Thyroid gland (tissue), 4 donors: ENCODE measurements around the gene DNAJC13. TPM values are rescaled to one million over a fixed set of nuclear protein-coding genes. Genes with fewer than 3 reads are reported as not detected.

Experiments
- DNase-seq, 2 donors: peaks; one replicate each; pipeline ENCODE4 v3.0.0-alpha.2; 2019
- H3K27ac ChIP-seq, 3 donors: fragments of 200-600 bp; sonication (generic); 1 replicate in 2 of 3; 2 replicates in 1 of 3; pipeline ENCODE4 v1.5.1; 2016 to 2019; ENCODE audit warnings: mild to moderate bottlenecking in 1 of 3, moderate library complexity in 1 of 3
- H3K27me3 ChIP-seq: fragments of 200-600 bp; sonication (generic); one replicate; pipeline ENCODE4 v1.5.1; 2019
- H3K36me3 ChIP-seq, 2 donors: fragments of 200-600 bp; sonication (generic); one replicate each; pipeline ENCODE4 v1.5.1; 2016 to 2019
- H3K4me1 ChIP-seq, 2 donors: fragments of 200-600 bp; sonication (generic); one replicate each; pipeline ENCODE4 v1.5.1; 2017 to 2019
- H3K4me3 ChIP-seq, 3 donors: fragments of 200-600 bp; sonication (generic); replicated peaks in 1 of 3; 1 replicate in 2 of 3; 2 replicates in 1 of 3; pipeline ENCODE4 v1.5.1; 2016; ENCODE audit warnings: mild to moderate bottlenecking in 1 of 3
- H3K9me3 ChIP-seq: fragments of 200-600 bp; sonication (generic); one replicate; pipeline ENCODE4 v1.5.1; 2017
- POLR2A ChIP-seq, 2 donors: fragments of 450-650 bp; IDR thresholded peaks; one replicate each; pipeline ENCODE4 v1.6.1; 2017; ENCODE audit warnings: antibody characterized with exemption in 2 of 2, mild to moderate bottlenecking in 2 of 2, moderate library complexity in 1 of 2
- WGBS, 2 donors: methylation state at CpG; one replicate each; pipeline ENCODE4 v1.1.5; 2017; 5-methylcytosine and 5-hydroxymethylcytosine counted together
- intact Hi-C: fragments of 100-400 bp; cut with DNase I; formaldehyde crosslinking; loops from one replicate; pipeline ENCODE4 v1.15.1; 2023
- total RNA-seq, 4 donors: library from RNA; depleted of rRNA; stranded (reverse); fragments of >200 nt; gene quantifications; one replicate each; pipeline ENCODE4 v1.2.3, GENCODE V29; 2016
- TF ChIP-seq, protein P1 (sequence below), 6 experiments: fragments of 200-600 bp in 3 of 6; fragments of 450-650 bp in 3 of 6; sonication (generic) in 3 of 6; IDR thresholded peaks; one replicate each; pipeline ENCODE4 v1.5.1; 2016 to 2019; ENCODE audit warnings: antibody characterized with exemption in 6 of 6, mild to moderate bottlenecking in 2 of 6, inconsistent platforms in 1 of 6, moderate library complexity in 1 of 6

The DNAJC13 gene
- total RNA-seq, 4 donors from 2014 or later = 47.3 to 56.6 (median 50.4) TPM

DNA sequence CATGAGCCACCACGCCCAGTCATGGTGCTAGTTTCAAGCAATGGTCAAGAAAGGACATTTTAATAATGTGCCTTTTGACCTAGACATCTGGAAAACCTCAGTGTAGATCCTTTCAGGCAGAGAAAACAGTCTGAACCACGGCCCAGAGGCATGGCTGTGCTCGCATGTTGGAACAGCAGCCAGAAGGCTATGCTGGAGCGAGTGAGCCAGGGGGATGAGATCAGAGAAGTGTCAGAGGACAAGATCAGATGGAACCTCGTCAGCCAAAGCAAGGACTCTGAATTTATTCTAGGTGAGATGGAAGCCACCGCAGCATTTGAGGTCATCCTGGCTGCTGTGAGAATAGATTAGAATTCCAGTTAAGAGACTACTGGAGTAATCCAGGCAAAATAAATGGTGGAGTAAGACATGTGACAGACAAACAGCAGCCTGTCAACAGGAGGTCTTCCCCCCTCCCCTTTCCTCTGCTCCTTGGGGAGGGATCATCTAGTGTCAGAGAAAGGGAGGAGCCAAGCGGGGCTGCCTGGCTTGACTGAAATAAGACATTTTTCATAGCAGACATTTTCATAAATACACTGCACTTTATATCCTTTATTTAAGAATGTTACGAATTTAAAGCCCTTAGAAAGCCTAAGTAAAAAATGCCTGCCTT lies 139.3 kb downstream of the DNAJC13 start:
- WGBS, 2 donors = 75 to 88% methylated on average over 8 of the region's 8 CpGs
- Histone ChIP-seq H3K27ac (no peak overlapping the region), H3K4me1 (peaks cover 5 to 8% of the 10 kb centered on the region in 2 donors), H3K9me3 (no peaks in the 10 kb centered on the region), H3K4me3 (no peak overlapping the region), H3K36me3 (no peaks in the 10 kb centered on the region), H3K27me3 (no peaks in the 10 kb centered on the region)
- no peak for DNase-seq
- TF ChIP-seq POLR2A (IDR thresholded peaks at IDR 0.05) = no peak
- TF ChIP-seq, protein P1, sequence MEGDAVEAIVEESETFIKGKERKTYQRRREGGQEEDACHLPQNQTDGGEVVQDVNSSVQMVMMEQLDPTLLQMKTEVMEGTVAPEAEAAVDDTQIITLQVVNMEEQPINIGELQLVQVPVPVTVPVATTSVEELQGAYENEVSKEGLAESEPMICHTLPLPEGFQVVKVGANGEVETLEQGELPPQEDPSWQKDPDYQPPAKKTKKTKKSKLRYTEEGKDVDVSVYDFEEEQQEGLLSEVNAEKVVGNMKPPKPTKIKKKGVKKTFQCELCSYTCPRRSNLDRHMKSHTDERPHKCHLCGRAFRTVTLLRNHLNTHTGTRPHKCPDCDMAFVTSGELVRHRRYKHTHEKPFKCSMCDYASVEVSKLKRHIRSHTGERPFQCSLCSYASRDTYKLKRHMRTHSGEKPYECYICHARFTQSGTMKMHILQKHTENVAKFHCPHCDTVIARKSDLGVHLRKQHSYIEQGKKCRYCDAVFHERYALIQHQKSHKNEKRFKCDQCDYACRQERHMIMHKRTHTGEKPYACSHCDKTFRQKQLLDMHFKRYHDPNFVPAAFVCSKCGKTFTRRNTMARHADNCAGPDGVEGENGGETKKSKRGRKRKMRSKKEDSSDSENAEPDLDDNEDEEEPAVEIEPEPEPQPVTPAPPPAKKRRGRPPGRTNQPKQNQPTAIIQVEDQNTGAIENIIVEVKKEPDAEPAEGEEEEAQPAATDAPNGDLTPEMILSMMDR (IDR thresholded peaks at IDR 0.05) = no peak
- intact Hi-C loops = no loop called here

DNA sequence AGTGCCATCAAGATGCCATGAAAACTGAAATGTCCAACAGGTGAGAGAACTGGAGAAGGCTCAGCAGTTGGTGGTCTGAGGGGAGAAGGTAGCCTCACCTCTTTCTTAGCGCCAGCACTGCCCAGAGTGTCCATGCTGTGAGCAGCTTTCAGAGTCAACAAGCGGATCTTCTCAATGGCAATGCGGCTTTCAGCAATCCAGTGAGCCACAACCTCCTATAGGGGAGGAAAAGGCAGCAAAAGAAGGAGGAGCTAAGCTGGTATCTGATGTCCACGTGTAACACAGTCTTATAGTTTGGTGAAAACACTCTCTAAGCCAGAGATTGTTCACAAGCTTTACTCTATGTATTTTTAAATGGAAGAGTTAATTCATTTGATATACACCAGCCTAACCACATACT lies 143.7 kb downstream of the DNAJC13 start:
- 70 to 84% methylated on average over 4 of the region's 4 CpGs for WGBS, 2 donors
- Histone ChIP-seq H3K27me3 (no peaks in the 10 kb centered on the region), H3K4me3 (no peak overlapping the region), H3K4me1 (no peaks in the 10 kb centered on the region), H3K36me3 (no peaks in the 10 kb centered on the region), H3K9me3 (no peaks in the 10 kb centered on the region), H3K27ac (no peak overlapping the region)
- DNase-seq = no peak
- TF ChIP-seq, protein P1 (IDR thresholded peaks at IDR 0.05) = no peak
- TF ChIP-seq POLR2A (IDR thresholded peaks at IDR 0.05) = no peak
- intact Hi-C loops = no loop called here

DNA sequence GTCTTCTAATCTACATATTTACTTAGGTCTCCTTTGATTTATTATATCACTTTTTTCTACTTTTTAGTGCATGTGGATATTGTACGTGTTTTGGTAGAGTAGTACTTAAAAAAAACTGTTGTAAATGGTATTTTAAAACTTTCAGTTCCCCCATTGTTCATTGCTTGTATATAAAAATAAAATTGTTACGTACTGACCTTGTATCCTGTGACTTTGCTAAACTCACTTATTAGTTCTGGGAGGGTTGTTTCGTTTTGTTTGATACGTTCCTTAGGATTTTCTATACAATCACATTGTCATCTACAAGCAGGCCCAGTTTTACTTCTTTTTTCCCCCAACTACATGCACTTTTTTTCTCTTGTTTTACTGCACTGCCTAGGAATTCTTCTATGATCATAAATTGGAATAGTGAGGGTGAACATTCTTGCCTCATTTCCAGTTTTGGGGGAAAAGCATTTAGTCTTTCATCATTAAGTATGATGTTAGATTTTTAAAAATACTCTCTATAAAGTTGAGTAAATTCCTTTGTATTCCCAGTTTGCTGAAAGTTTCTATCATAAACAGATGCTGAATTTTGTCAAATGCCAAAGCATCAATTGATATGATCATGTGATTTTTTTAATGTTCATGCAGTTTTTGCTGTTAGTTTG lies 146.2 kb downstream of the DNAJC13 start:
- H3K9me3 ChIP-seq = no peaks in the 10 kb centered on the region
- H3K4me3 ChIP-seq = no peak overlapping the region
- intact Hi-C loops = no loop called here
- TF ChIP-seq, protein P1 (IDR thresholded peaks at IDR 0.05) = no peak
- no peaks in the 10 kb centered on the region for H3K36me3 ChIP-seq
- no peaks in the 10 kb centered on the region for H3K4me1 ChIP-seq
- no peak for DNase-seq
- 84 to 89% methylated on average over 4 of the region's 4 CpGs for WGBS, 2 donors
- no peaks in the 10 kb centered on the region for H3K27me3 ChIP-seq
- H3K27ac ChIP-seq = no peak overlapping the region

DNA sequence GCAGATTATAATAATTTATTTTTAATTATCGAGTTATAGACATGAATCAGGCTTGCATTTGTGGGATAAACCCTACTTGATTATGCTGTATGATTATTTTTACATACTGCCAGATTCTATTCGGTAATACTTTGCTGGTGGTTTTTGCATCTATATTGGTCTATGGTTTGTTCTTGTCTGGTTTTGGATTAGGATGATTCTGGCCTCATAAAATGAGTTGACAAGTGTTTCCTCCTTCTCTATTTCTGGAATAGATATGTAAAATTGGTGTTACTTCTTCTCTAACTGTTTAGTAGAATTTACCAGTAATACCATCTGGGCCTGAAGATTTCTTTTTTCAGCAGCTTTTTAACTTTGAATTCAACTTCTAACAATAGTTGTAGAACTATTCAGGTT lies 146.8 kb downstream of the DNAJC13 start:
- Histone ChIP-seq H3K36me3 (no peaks in the 10 kb centered on the region), H3K4me3 (no peak overlapping the region), H3K4me1 (no peaks in the 10 kb centered on the region), H3K9me3 (no peaks in the 10 kb centered on the region), H3K27me3 (no peaks in the 10 kb centered on the region), H3K27ac (no peak overlapping the region)
- intact Hi-C loops = no loop called here
- WGBS, 2 donors = 83 to 89% methylated on average over 2 of the region's 2 CpGs
- no peak for DNase-seq
- TF ChIP-seq, protein P1 (IDR thresholded peaks at IDR 0.05) = no peak
- TF ChIP-seq POLR2A (IDR thresholded peaks at IDR 0.05) = no peak

DNA sequence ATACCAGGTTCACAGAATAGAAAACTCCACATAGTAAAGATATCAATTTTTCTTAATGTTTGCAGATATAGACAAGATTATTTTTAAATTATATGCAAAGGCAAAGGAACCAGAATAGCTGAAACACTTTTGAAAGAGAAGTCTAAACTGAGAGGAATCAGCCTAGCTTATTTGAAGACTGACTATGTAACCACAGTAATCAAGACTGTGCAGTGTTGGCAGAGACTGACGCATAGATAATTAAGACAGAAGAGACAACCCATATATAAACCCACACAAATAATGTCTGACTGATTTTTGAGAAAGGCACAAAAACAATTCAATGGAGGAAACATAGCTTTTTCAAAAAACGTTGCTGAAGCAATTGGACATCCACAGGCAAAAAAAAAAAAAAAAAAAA lies 151.1 kb downstream of the DNAJC13 start:
- Histone ChIP-seq H3K4me3 (no peak overlapping the region), H3K27ac (no peak overlapping the region), H3K27me3 (no peaks in the 10 kb centered on the region), H3K9me3 (no peaks in the 10 kb centered on the region), H3K36me3 (no peaks in the 10 kb centered on the region), H3K4me1 (no peaks in the 10 kb centered on the region)
- TF ChIP-seq POLR2A (IDR thresholded peaks at IDR 0.05) = no peak
- TF ChIP-seq, protein P1 (IDR thresholded peaks at IDR 0.05) = no peak
- no peak for DNase-seq
- WGBS, 2 donors = 81 to 82% methylated on average over 2 of the region's 2 CpGs
- intact Hi-C loops = no loop called here
